ENCODE data around the gene IGF1. TPM values are rescaled to one million over a fixed set of nuclear protein-coding genes. Genes with fewer than 3 reads are reported as not detected.

IGF1 gene
- total RNA-seq, 1 donor from 2014 or later = 6.0 TPM

- no peak for TF ChIP-seq CTCF (IDR thresholded peaks at IDR 0.05)
- Histone ChIP-seq H3K27me3 (no peaks in the 10 kb centered on the region), H3K27ac (no peak overlapping the region), H3K36me3 (no peaks in the 10 kb centered on the region), H3K9me3 (no peaks in the 10 kb centered on the region), H3K4me1 (no peaks in the 10 kb centered on the region), H3K4me3 (no peak overlapping the region)
- ATAC-seq (no peak), DNase-seq (no peak)
- intact Hi-C loops (cut with DNase I) = no loop called here
Measured at GRCh38 chr12:102376781-102377180, 103.6 kb downstream of the IGF1 start.

- TF ChIP-seq CTCF (IDR thresholded peaks at IDR 0.05) = no peak
- no peak for DNase-seq
- H3K4me1 ChIP-seq = no peaks in the 10 kb centered on the region
- H3K36me3 ChIP-seq = no peaks in the 10 kb centered on the region
- no peaks in the 10 kb centered on the region for H3K27me3 ChIP-seq
- H3K27ac ChIP-seq = no peak overlapping the region
- intact Hi-C loops (cut with DNase I) = no loop called here
- no peaks in the 10 kb centered on the region for H3K9me3 ChIP-seq
- H3K4me3 ChIP-seq = no peak overlapping the region
- ATAC-seq = no peak
Measured at GRCh38 chr12:102376181-102376747, 104.1 kb downstream of the IGF1 start.

GRCh38 chr12:102374190-102374589 lies 106.2 kb downstream of the IGF1 start:
- intact Hi-C loops (cut with DNase I) = no loop called here
- H3K9me3 ChIP-seq = no peaks in the 10 kb centered on the region
- no peaks in the 10 kb centered on the region for H3K36me3 ChIP-seq
- TF ChIP-seq CTCF (IDR thresholded peaks at IDR 0.05) = no peak
- no peak for DNase-seq
- no peak overlapping the region for H3K4me3 ChIP-seq
- no peaks in the 10 kb centered on the region for H3K4me1 ChIP-seq
- no peak overlapping the region for H3K27ac ChIP-seq
- no peak for ATAC-seq
- H3K27me3 ChIP-seq = no peaks in the 10 kb centered on the region

GRCh38 chr12:102372087-102372486 lies 108.3 kb downstream of the IGF1 start:
- no peak for ATAC-seq

GRCh38 chr12:102371165-102371564 lies 109.2 kb downstream of the IGF1 start:
- Histone ChIP-seq H3K27me3 (no peaks in the 10 kb centered on the region), H3K9me3 (no peaks in the 10 kb centered on the region), H3K4me3 (no peak overlapping the region), H3K36me3 (no peaks in the 10 kb centered on the region), H3K4me1 (no peaks in the 10 kb centered on the region), H3K27ac (no peak overlapping the region)
- DNase-seq = no peak
- TF ChIP-seq CTCF (IDR thresholded peaks at IDR 0.05) = no peak
- intact Hi-C loops (cut with DNase I) = no loop called here
- ATAC-seq = no peak

More at GRCh38 chr12:102372087-102372486, 108.3 kb downstream of the IGF1 start:
- no peaks in the 10 kb centered on the region for H3K9me3 ChIP-seq
- no peak overlapping the region for H3K4me3 ChIP-seq
- no peaks in the 10 kb centered on the region for H3K36me3 ChIP-seq
- intact Hi-C loops (cut with DNase I) = no loop called here
- H3K27me3 ChIP-seq = no peaks in the 10 kb centered on the region
- DNase-seq = no peak
- H3K4me1 ChIP-seq = no peaks in the 10 kb centered on the region
- TF ChIP-seq CTCF (IDR thresholded peaks at IDR 0.05) = no peak
- H3K27ac ChIP-seq = no peak overlapping the region

- ATAC-seq = no peak
- intact Hi-C loops (cut with DNase I) = no loop called here
- Histone ChIP-seq H3K9me3 (no peaks in the 10 kb centered on the region), H3K27ac (no peak overlapping the region), H3K4me3 (no peak overlapping the region), H3K27me3 (no peaks in the 10 kb centered on the region), H3K36me3 (no peaks in the 10 kb centered on the region), H3K4me1 (no peaks in the 10 kb centered on the region)
- TF ChIP-seq CTCF (IDR thresholded peaks at IDR 0.05) = no peak
- no peak for DNase-seq
Measured at GRCh38 chr12:102369876-102370275, 110.5 kb downstream of the IGF1 start.
